ENCODE data around the gene OCA2.

Gene OCA2

GRCh38 chr15:27990521-27991515, 108.3 kb downstream of the OCA2 start:
- H3K9me3 ChIP-seq, result no peaks in the 10 kb centered on the region
- DNase-seq (ENCODE audit: low spot score in 2 of 2), result no peak
- no peak overlapping the region for H3K4me3 ChIP-seq
- H3K4me1 ChIP-seq, result no peaks in the 10 kb centered on the region
- in situ Hi-C loops (cut with MboI; ENCODE audit: low sequenced_read_pairs), result no loop called here
- H3K36me3 ChIP-seq (replicated peaks), result no peaks in the 10 kb centered on the region
- H3K27me3 ChIP-seq (ENCODE audit: low read depth), result no peaks in the 10 kb centered on the region

- in situ Hi-C loops (cut with MboI; ENCODE audit: low sequenced_read_pairs), result no loop called here
- no peaks in the 10 kb centered on the region for H3K27me3 ChIP-seq (ENCODE audit: low read depth)
- no peak for DNase-seq (ENCODE audit: low spot score in 2 of 2)
- no peak overlapping the region for H3K4me3 ChIP-seq
- no peaks in the 10 kb centered on the region for H3K9me3 ChIP-seq
- no peaks in the 10 kb centered on the region for H3K36me3 ChIP-seq (replicated peaks)
- no peaks in the 10 kb centered on the region for H3K4me1 ChIP-seq
These were observed 109.3 kb downstream of the OCA2 start for GRCh38 chr15:27989838-27990237.

GRCh38 chr15:27989427-27989826, 109.7 kb downstream of the OCA2 start:
- Histone ChIP-seq H3K4me3 (no peak overlapping the region), H3K9me3 (no peaks in the 10 kb centered on the region), H3K36me3 (replicated peaks) (no peaks in the 10 kb centered on the region), H3K27me3 (ENCODE audit: low read depth) (no peaks in the 10 kb centered on the region), H3K4me1 (no peaks in the 10 kb centered on the region)
- no peak for DNase-seq (ENCODE audit: low spot score in 2 of 2)
- in situ Hi-C loops (cut with MboI; ENCODE audit: low sequenced_read_pairs), result no loop called here

GRCh38 chr15:27985099-27985498, 114.0 kb downstream of the OCA2 start:
- in situ Hi-C loops (cut with MboI; ENCODE audit: low sequenced_read_pairs), result no loop called here
- Histone ChIP-seq H3K27me3 (ENCODE audit: low read depth) (no peaks in the 10 kb centered on the region), H3K4me1 (no peaks in the 10 kb centered on the region), H3K4me3 (no peak overlapping the region), H3K9me3 (no peaks in the 10 kb centered on the region), H3K36me3 (replicated peaks) (no peaks in the 10 kb centered on the region)
- no peak for DNase-seq (ENCODE audit: low spot score in 2 of 2)

GRCh38 chr15:27983496-27983895, 115.6 kb downstream of the OCA2 start:
- Histone ChIP-seq H3K27me3 (ENCODE audit: low read depth) (no peaks in the 10 kb centered on the region), H3K9me3 (no peaks in the 10 kb centered on the region), H3K36me3 (replicated peaks) (no peaks in the 10 kb centered on the region), H3K4me3 (no peak overlapping the region), H3K4me1 (no peaks in the 10 kb centered on the region)
- no peak for DNase-seq (ENCODE audit: low spot score in 2 of 2)
- in situ Hi-C loops (cut with MboI; ENCODE audit: low sequenced_read_pairs), result no loop called here

GRCh38 chr15:27977696-27978095, 121.4 kb downstream of the OCA2 start:
- H3K9me3 ChIP-seq, result 0 out of 2 replicates have a peak, but pooled peaks cover 2% of the 10 kb centered on the region
- no peaks in the 10 kb centered on the region for H3K36me3 ChIP-seq (replicated peaks)
- H3K4me1 ChIP-seq, result no peaks in the 10 kb centered on the region
- DNase-seq (ENCODE audit: low spot score in 2 of 2), result no peak
- in situ Hi-C loops (cut with MboI; ENCODE audit: low sequenced_read_pairs), result no loop called here
- no peak overlapping the region for H3K4me3 ChIP-seq
- no peaks in the 10 kb centered on the region for H3K27me3 ChIP-seq (ENCODE audit: low read depth)

- Histone ChIP-seq H3K36me3 (replicated peaks) (no peaks in the 10 kb centered on the region), H3K27me3 (ENCODE audit: low read depth) (no peaks in the 10 kb centered on the region), H3K4me3 (no peak overlapping the region), H3K4me1 (no peaks in the 10 kb centered on the region), H3K9me3 (0 out of 2 replicates have a peak, but pooled peaks cover 2% of the 10 kb centered on the region)
- no peak for DNase-seq (ENCODE audit: low spot score in 2 of 2)
- in situ Hi-C loops (cut with MboI; ENCODE audit: low sequenced_read_pairs), result no loop called here
These were observed 125.2 kb downstream of the OCA2 start for GRCh38 chr15:27973886-27974285.

GRCh38 chr15:27970661-27971392, 128.3 kb downstream of the OCA2 start:
- Histone ChIP-seq H3K9me3 (0 out of 2 replicates have a peak, but pooled peaks cover 2% of the 10 kb centered on the region), H3K27me3 (ENCODE audit: low read depth) (no peaks in the 10 kb centered on the region), H3K36me3 (replicated peaks) (no peaks in the 10 kb centered on the region), H3K4me3 (no peak overlapping the region), H3K4me1 (no peaks in the 10 kb centered on the region)
- no peak for DNase-seq (ENCODE audit: low spot score in 2 of 2)
- in situ Hi-C loops (cut with MboI; ENCODE audit: low sequenced_read_pairs), result no loop called here

- Histone ChIP-seq H3K4me1 (no peaks in the 10 kb centered on the region), H3K9me3 (no peaks in the 10 kb centered on the region), H3K27me3 (ENCODE audit: low read depth) (no peaks in the 10 kb centered on the region), H3K4me3 (no peak overlapping the region), H3K36me3 (replicated peaks) (no peaks in the 10 kb centered on the region)
- in situ Hi-C loops (cut with MboI; ENCODE audit: low sequenced_read_pairs), result no loop called here
- DNase-seq (ENCODE audit: low spot score in 2 of 2), result no peak
These were observed 131.6 kb downstream of the OCA2 start for GRCh38 chr15:27967541-27967940.

GRCh38 chr15:27965546-27965945, 133.6 kb downstream of the OCA2 start:
- H3K9me3 ChIP-seq, result no peaks in the 10 kb centered on the region
- H3K4me3 ChIP-seq, result no peak overlapping the region
- H3K27me3 ChIP-seq (ENCODE audit: low read depth), result no peaks in the 10 kb centered on the region
- DNase-seq (ENCODE audit: low spot score in 2 of 2), result no peak
- in situ Hi-C loops (cut with MboI; ENCODE audit: low sequenced_read_pairs), result no loop called here
- H3K4me1 ChIP-seq, result no peaks in the 10 kb centered on the region
- H3K36me3 ChIP-seq (replicated peaks), result no peaks in the 10 kb centered on the region

- no peak for DNase-seq (ENCODE audit: low spot score in 2 of 2)
- no peaks in the 10 kb centered on the region for H3K27me3 ChIP-seq (ENCODE audit: low read depth)
- in situ Hi-C loops (cut with MboI; ENCODE audit: low sequenced_read_pairs), result no loop called here
- H3K4me3 ChIP-seq, result no peak overlapping the region
- H3K36me3 ChIP-seq (replicated peaks), result no peaks in the 10 kb centered on the region
- H3K9me3 ChIP-seq, result no peaks in the 10 kb centered on the region
- H3K4me1 ChIP-seq, result no peaks in the 10 kb centered on the region
These were observed 137.3 kb downstream of the OCA2 start for GRCh38 chr15:27961801-27962200.

GRCh38 chr15:27958911-27959578, 140.1 kb downstream of the OCA2 start:
- no peak for DNase-seq (ENCODE audit: low spot score in 2 of 2)
- in situ Hi-C loops (cut with MboI; ENCODE audit: low sequenced_read_pairs), result no loop called here
- H3K4me1 ChIP-seq, result no peaks in the 10 kb centered on the region
- H3K27me3 ChIP-seq (ENCODE audit: low read depth), result no peaks in the 10 kb centered on the region
- no peaks in the 10 kb centered on the region for H3K9me3 ChIP-seq
- no peaks in the 10 kb centered on the region for H3K36me3 ChIP-seq (replicated peaks)
- no peak overlapping the region for H3K4me3 ChIP-seq

- Histone ChIP-seq H3K27me3 (ENCODE audit: low read depth) (no peaks in the 10 kb centered on the region), H3K9me3 (no peaks in the 10 kb centered on the region), H3K4me3 (no peak overlapping the region), H3K4me1 (no peaks in the 10 kb centered on the region), H3K36me3 (replicated peaks) (no peaks in the 10 kb centered on the region)
- in situ Hi-C loops (cut with MboI; ENCODE audit: low sequenced_read_pairs), result no loop called here
- DNase-seq (ENCODE audit: low spot score in 2 of 2), result no peak
These were observed 142.8 kb downstream of the OCA2 start for GRCh38 chr15:27956285-27956684.

- DNase-seq (ENCODE audit: low spot score in 2 of 2), result no peak
- in situ Hi-C loops (cut with MboI; ENCODE audit: low sequenced_read_pairs), result no loop called here
- H3K27me3 ChIP-seq (ENCODE audit: low read depth), result no peaks in the 10 kb centered on the region
- H3K4me3 ChIP-seq, result no peak overlapping the region
- H3K9me3 ChIP-seq, result no peaks in the 10 kb centered on the region
- no peaks in the 10 kb centered on the region for H3K36me3 ChIP-seq (replicated peaks)
- no peaks in the 10 kb centered on the region for H3K4me1 ChIP-seq
These were observed 144.0 kb downstream of the OCA2 start for GRCh38 chr15:27955087-27955486.

All from HAP-1 (cell line).